Measurements from ENCODE around the gene ZNF439.
"Not testable (repeated sequence)": the region's sequence is repeated elsewhere in the genome, so short reads cannot be mapped to it uniquely, and the experiment has no call there.

Gene ZNF439

DNA sequence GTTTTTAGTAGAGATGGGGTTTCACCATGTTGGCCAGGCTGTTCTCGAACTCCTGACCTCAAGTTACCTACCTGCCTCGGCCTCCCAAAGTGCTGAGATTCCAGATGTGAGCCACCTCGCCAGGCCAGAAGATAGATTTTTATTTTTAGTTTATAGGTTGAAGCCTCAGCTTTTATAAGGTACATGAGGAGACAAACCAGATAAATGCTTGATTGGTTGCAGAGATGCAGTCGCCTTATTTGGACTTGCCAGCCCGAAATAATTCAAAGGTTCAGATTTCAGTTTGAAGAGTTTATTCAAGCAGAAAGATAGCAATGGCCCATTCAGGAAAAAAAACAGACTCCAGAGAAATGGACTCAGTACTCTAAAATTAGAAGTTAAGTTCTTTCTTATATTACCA, 42.1 kb downstream of the ZNF439 start:
- WGBS (ENCODE audit: insufficient coverage, insufficient read length) = no CpG with 5 or more reads among the region's 5 CpGs
- Histone ChIP-seq H3K27me3 (ENCODE audit: control insufficient read depth, insufficient read depth, low read length) (no peaks in the 10 kb centered on the region), H3K9me3 (ENCODE audit: control insufficient read depth, insufficient read depth, low read length) (0 out of 2 replicates have a peak, but pooled peaks cover 2% of the 10 kb centered on the region), H3K4me3 (ENCODE audit: low read length) (no peak overlapping the region), H3K4me1 (ENCODE audit: control insufficient read depth, insufficient read depth, low read length) (peaks cover 3% of the 10 kb centered on the region; the same call in 1 of the 2 replicates), H3K36me3 (ENCODE audit: control insufficient read depth, insufficient read depth, low read length) (peaks cover 10% of the 10 kb centered on the region; the same call in 1 of the 2 replicates), H3K27ac (ENCODE audit: low read length) (no peak overlapping the region)
- no peak for DNase-seq (ENCODE audit: low read depth, low spot score)

DNA sequence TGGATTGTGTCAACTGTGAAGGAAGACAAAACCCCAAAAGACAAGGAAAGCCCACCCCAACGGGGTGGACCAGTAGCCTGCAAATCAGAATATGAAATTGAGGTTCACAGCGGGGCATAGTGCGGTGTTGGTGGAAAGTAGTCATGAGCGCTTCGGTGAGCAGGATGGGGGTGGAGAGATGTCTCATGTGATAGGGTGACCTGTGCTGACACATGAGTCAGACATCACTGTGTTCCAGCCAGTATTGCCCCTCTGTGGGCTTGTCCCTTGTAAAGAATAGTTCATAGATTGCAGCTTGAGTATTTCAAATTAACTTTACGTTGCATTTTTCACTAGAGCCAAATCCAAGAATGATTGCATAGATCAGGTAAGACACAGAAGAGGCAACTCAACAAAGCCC, 46.3 kb downstream of the ZNF439 start:
- Histone ChIP-seq H3K27ac (ENCODE audit: low read length) (no peak overlapping the region), H3K36me3 (ENCODE audit: control insufficient read depth, insufficient read depth, low read length) (peaks cover 10% of the 10 kb centered on the region; the same call in 1 of the 2 replicates), H3K4me3 (ENCODE audit: low read length) (no peak overlapping the region), H3K27me3 (ENCODE audit: control insufficient read depth, insufficient read depth, low read length) (no peaks in the 10 kb centered on the region), H3K4me1 (ENCODE audit: control insufficient read depth, insufficient read depth, low read length) (no peaks in the 10 kb centered on the region), H3K9me3 (ENCODE audit: control insufficient read depth, insufficient read depth, low read length) (0 out of 2 replicates have a peak, but pooled peaks cover 2% of the 10 kb centered on the region)
- no CpG with 5 or more reads among the region's 6 CpGs for WGBS (ENCODE audit: insufficient coverage, insufficient read length)
- DNase-seq (ENCODE audit: low read depth, low spot score) = no peak

DNA sequence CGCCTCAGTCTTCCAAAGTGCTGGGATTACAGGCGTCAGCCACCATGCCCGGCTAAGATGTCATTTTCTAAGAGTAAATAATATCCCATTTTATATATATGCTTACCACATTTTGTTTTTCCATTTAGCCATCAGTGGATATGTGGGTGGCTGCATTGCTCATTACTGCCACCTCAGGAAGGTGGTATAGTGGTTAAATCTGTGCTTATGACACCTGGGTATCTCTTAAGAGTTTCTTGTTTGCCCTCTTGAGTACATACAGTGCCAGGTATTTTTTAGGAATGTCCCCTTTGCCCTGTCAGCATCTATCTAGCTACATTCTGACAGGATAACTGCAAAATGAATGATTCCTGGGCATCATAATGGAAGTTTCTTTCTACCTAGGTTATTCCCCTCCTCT, 53.7 kb downstream of the ZNF439 start:
- Histone ChIP-seq H3K27me3 (ENCODE audit: control insufficient read depth, insufficient read depth, low read length) (no peaks in the 10 kb centered on the region), H3K4me3 (ENCODE audit: low read length) (no peak overlapping the region), H3K9me3 (ENCODE audit: control insufficient read depth, insufficient read depth, low read length) (peaks cover 19% of the 10 kb centered on the region), H3K36me3 (ENCODE audit: control insufficient read depth, insufficient read depth, low read length) (peaks cover 31% of the 10 kb centered on the region), H3K4me1 (ENCODE audit: control insufficient read depth, insufficient read depth, low read length) (no peaks in the 10 kb centered on the region), H3K27ac (ENCODE audit: low read length) (no peak overlapping the region)
- no peak for DNase-seq (ENCODE audit: low read depth, low spot score)
- no CpG with 5 or more reads among the region's 3 CpGs for WGBS (ENCODE audit: insufficient coverage, insufficient read length)

DNA sequence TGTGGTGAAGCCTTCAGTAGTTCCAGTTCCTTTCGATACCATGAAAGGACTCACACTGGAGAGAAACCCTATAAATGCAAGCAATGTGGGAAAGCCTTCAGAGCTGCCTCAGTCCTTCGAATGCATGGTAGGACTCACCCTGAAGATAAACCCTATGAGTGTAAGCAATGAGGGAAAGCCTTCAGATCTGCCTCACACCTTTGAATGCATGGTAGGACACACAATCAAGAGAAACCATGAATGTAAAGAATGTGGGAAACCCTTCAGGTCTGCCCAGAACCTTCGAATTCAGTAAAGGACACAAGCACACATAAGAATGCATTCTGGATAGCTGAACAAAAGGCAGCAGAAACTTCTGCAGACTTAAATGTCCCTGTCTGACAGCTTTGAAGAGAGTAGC, 57.4 kb downstream of the ZNF439 start:
- no peak for DNase-seq (ENCODE audit: low read depth, low spot score)
- Histone ChIP-seq H3K36me3 (ENCODE audit: control insufficient read depth, insufficient read depth, low read length) (peaks cover 31% of the 10 kb centered on the region), H3K4me3 (ENCODE audit: low read length) (no peak overlapping the region), H3K4me1 (ENCODE audit: control insufficient read depth, insufficient read depth, low read length) (no peaks in the 10 kb centered on the region), H3K9me3 (ENCODE audit: control insufficient read depth, insufficient read depth, low read length) (peaks cover 19% of the 10 kb centered on the region), H3K27ac (ENCODE audit: low read length) (no peak overlapping the region), H3K27me3 (ENCODE audit: control insufficient read depth, insufficient read depth, low read length) (no peaks in the 10 kb centered on the region)
- WGBS (ENCODE audit: insufficient coverage, insufficient read length) = no CpG with 5 or more reads among the region's 3 CpGs

DNA sequence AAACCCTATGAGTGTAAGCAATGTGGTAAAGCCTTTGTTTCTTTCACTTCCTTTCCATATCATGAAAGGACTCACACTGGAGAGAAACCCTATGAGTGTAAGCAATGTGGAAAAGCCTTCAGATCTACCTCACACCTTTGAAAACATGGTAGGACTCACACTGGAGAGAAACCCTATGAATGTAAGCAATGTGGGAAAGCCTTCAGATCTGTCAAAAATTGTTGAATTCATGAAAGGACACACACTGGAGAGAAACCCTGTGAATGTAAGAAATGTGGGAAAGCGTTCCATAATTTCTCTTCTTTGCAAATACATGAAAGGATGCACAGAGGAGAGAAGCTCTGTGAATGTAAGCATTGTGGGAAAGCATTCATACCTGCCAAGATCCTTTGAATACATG, 63.4 kb downstream of the ZNF439 start:
- WGBS (ENCODE audit: insufficient coverage, insufficient read length) = no CpG with 5 or more reads among the region's 1 CpG
- not testable (repeated sequence) for H3K4me3 ChIP-seq (ENCODE audit: low read length); DNase-seq (ENCODE audit: low read depth, low spot score); H3K4me1 ChIP-seq (ENCODE audit: control insufficient read depth, insufficient read depth, low read length); H3K36me3 ChIP-seq (ENCODE audit: control insufficient read depth, insufficient read depth, low read length); H3K27me3 ChIP-seq (ENCODE audit: control insufficient read depth, insufficient read depth, low read length); H3K9me3 ChIP-seq (ENCODE audit: control insufficient read depth, insufficient read depth, low read length); H3K27ac ChIP-seq (ENCODE audit: low read length)

DNA sequence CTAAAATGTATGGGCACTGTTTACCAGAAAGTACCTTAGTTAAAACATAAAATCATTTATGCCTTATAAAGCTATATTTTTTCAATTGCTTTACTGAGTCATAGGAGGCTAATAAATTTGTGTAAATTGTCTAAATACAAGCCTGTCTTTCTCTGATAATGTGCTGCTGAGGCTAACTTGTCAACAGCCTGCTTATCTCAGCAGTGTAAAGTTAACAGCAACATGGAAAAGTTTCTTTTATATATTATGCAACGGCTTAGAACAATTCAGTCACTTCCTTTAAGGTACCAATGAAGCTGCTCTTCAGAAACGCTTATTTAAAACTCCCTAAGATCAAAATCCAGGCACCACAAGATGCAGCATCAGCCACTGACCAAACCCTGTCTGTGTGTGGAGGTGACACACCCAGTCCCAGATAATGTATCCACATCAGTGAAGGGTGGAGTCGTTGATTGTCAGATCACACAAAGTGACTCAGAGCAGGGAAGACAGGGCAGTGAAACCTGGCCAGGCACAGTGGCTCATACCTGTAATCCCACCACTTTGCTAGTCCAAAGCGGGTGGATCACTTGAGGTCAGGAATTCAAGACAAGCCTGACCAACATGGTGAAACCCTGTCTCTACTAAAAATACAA, 66.0 kb downstream of the ZNF439 start:
- not testable (repeated sequence) for H3K36me3 ChIP-seq (ENCODE audit: control insufficient read depth, insufficient read depth, low read length); H3K9me3 ChIP-seq (ENCODE audit: control insufficient read depth, insufficient read depth, low read length); H3K27me3 ChIP-seq (ENCODE audit: control insufficient read depth, insufficient read depth, low read length); DNase-seq (ENCODE audit: low read depth, low spot score); H3K4me3 ChIP-seq (ENCODE audit: low read length); H3K4me1 ChIP-seq (ENCODE audit: control insufficient read depth, insufficient read depth, low read length); H3K27ac ChIP-seq (ENCODE audit: low read length)
- no CpG with 5 or more reads among the region's 4 CpGs for WGBS (ENCODE audit: insufficient coverage, insufficient read length)
